HepG2 (cell line): ENCODE data around the gene URB1. TPM values are rescaled to one million over a fixed set of nuclear protein-coding genes. Genes with fewer than 3 reads are reported as not detected.

Source experiments
- CREB1 ChIP-seq, 2 experiments: fragments of 450-650 bp in 1 of 2; IDR thresholded peaks; 2 replicates each; pipeline ENCODE4 v1.6.1; 2016 to 2017; ENCODE audit warnings: control low read depth in 1 of 2, mild to moderate bottlenecking in 1 of 2, missing compliant biosample characterization in 1 of 2, missing genetic modification characterization in 1 of 2
- ELF3 ChIP-seq: IDR thresholded peaks from 2 replicates; pipeline ENCODE4 v1.6.1; 2016; ENCODE audit warnings: missing genetic modification reagents, missing compliant biosample characterization
- ELK4 ChIP-seq: sonication (generic); formaldehyde crosslinking; IDR thresholded peaks from 2 replicates; pipeline ENCODE4 v1.9.0; 2021; ENCODE audit warnings: missing genetic modification reagents, borderline replicate concordance
- FOXA3 ChIP-seq: IDR thresholded peaks from 2 replicates; pipeline ENCODE4 v1.6.1; 2016; ENCODE audit warnings: missing genetic modification reagents, missing compliant biosample characterization
- HNF4G ChIP-seq, 2 experiments: sonication (generic) in 1 of 2; formaldehyde crosslinking in 1 of 2; IDR thresholded peaks; 2 replicates each; pipeline versions ENCODE4 v1.4.0 to v1.6.1; 2011 to 2020; ENCODE audit warnings: borderline replicate concordance in 2 of 2, low read depth in 2 of 2, mild to moderate bottlenecking in 2 of 2, low read length in 1 of 2, missing genetic modification reagents in 1 of 2, moderate library complexity in 1 of 2
- KMT2A ChIP-seq: sonication (generic); formaldehyde crosslinking; IDR thresholded peaks from 2 replicates; pipeline ENCODE4 v1.4.0; 2020; ENCODE audit warnings: missing genetic modification reagents
- NR2F2 ChIP-seq: IDR thresholded peaks from 2 replicates; pipeline ENCODE4 v1.6.1; 2012; ENCODE audit warnings: low read depth, inconsistent platforms, borderline replicate concordance
- PAF1 ChIP-seq: IDR thresholded peaks from 2 replicates; pipeline ENCODE4 v1.6.1; 2016; ENCODE audit warnings: missing genetic modification reagents, missing compliant biosample characterization
- PBX3 ChIP-seq: sonication (generic); formaldehyde crosslinking; IDR thresholded peaks from 2 replicates; pipeline ENCODE4 v1.8.1; 2023; ENCODE audit warnings: missing genetic modification reagents, inconsistent platforms, borderline replicate concordance
- POLR2AphosphoS5 ChIP-seq: IDR thresholded peaks from 2 replicates; pipeline ENCODE4 v1.6.1; 2012; ENCODE audit warnings: low read depth, low read length
- TCF7L2 ChIP-seq: IDR thresholded peaks from 2 replicates; pipeline ENCODE4 v1.6.1; 2011; ENCODE audit warnings: mild to moderate bottlenecking, low read depth, low read length, moderate library complexity
- TFDP2 ChIP-seq: sonication (generic); formaldehyde crosslinking; IDR thresholded peaks from 2 replicates; pipeline ENCODE4 v1.4.0; 2020; ENCODE audit warnings: missing genetic modification reagents
- THRA ChIP-seq: sonication (generic); formaldehyde crosslinking; IDR thresholded peaks from 2 replicates; pipeline ENCODE4 v1.4.0; 2020; ENCODE audit warnings: missing genetic modification reagents, borderline replicate concordance
- ZBTB10 ChIP-seq: sonication (generic); formaldehyde crosslinking; IDR thresholded peaks from 2 replicates; pipeline ENCODE4 v1.4.0; 2020; ENCODE audit warnings: missing genetic modification reagents, borderline replicate concordance
- ZNF432 ChIP-seq: sonication (generic); formaldehyde crosslinking; IDR thresholded peaks from 2 replicates; pipeline ENCODE4 v1.5.0; 2020; ENCODE audit warnings: missing genetic modification reagents, mild to moderate bottlenecking, borderline replicate concordance
- ZNF720 ChIP-seq: sonication (generic); formaldehyde crosslinking; IDR thresholded peaks from 2 replicates; pipeline ENCODE4 v1.4.0; 2020; ENCODE audit warnings: missing genetic modification reagents
- ZNF883 ChIP-seq: sonication (generic); formaldehyde crosslinking; IDR thresholded peaks from 2 replicates; pipeline ENCODE4 v1.5.1; 2020; ENCODE audit warnings: mild to moderate bottlenecking, missing genetic modification reagents; ENCODE audit errors: not compliant biosample characterization
- ZXDC ChIP-seq: sonication (generic); formaldehyde crosslinking; IDR thresholded peaks from 2 replicates; pipeline ENCODE4 v1.5.0; 2020; ENCODE audit warnings: mild to moderate bottlenecking, missing genetic modification reagents
- polyA plus RNA-seq, 8 experiments: library from polyadenylated mRNA; depleted of rRNA in 3 of 8; stranded (reverse) in 7 of 8; unstranded in 1 of 8; fragments of >200 nt; fragmentation: Illumina TruSeq in 4 of 8; extraction: Trizol in 4 of 8; gene quantifications; 2 replicates each; pipeline versions ENCODE4 v1.2.1 to v1.2.3, GENCODE V29; 2011 to 2016; ENCODE audit warnings: low read depth in 4 of 8, missing spikeins in 1 of 8, mixed read lengths in 1 of 8; ENCODE audit not compliant: insufficient read depth in 1 of 8
- total RNA-seq, 5 experiments: library from RNA; depleted of rRNA; stranded (reverse); fragments of >200 nt; fragmentation: Illumina TruSeq; extraction: Trizol; gene quantifications; 2 replicates each; pipeline ENCODE4 v1.2.3, GENCODE V29; 2016; ENCODE audit warnings: low read depth in 1 of 5

Gene URB1
- total and polyA plus RNA-seq, 2 of the 13 experiments (the other 11 are each of a cell fraction or from before 2014, with no cell fraction given): 4.5 to 16.7 TPM

GRCh38 chr21:32330784-32331311, 62.0 kb downstream of the URB1 start (continued):
- TF ChIP-seq ELF3 (CRISPR knock-in tag) (peak; percentile 94), PAF1 (CRISPR knock-in tag) (no peak), ELK4 (CRISPR knock-in tag) (no peak), TCF7L2 (peak; percentile 78), PBX3 (CRISPR knock-in tag) (no peak), POLR2AphosphoS5 (no peak), ZNF720 (no peak), KMT2A (CRISPR knock-in tag) (no peak), ZBTB10 (CRISPR knock-in tag) (0 out of 2 replicates have a peak, but pooled peaks have one; percentile 33), ZNF883 (CRISPR knock-in tag) (no peak), NR2F2 (peak; percentile 61; the same call in 1 of the 2 replicates), ZXDC (CRISPR knock-in tag) (no peak), TFDP2 (CRISPR knock-in tag) (no peak), THRA (CRISPR knock-in tag) (no peak), FOXA3 (CRISPR knock-in tag) (peak; percentile 56; the same call in 1 of the 2 replicates), HNF4G (IDR thresholded peaks at IDR 0.05; ENCODE audit: borderline replicate concordance, low read depth, low read length) (no peak), HNF4G (CRISPR knock-in tag; IDR thresholded peaks at IDR 0.05; ENCODE audit: borderline replicate concordance, low read depth) (0 out of 2 replicates have a peak, but pooled peaks have one; percentile 37), CREB1 (IDR thresholded peaks at IDR 0.05) (no peak), CREB1 (CRISPR knock-in tag; IDR thresholded peaks at IDR 0.05) (0 out of 2 replicates have a peak, but pooled peaks have one; percentile 33), ZNF432 (CRISPR knock-in tag) (no peak)
